Measurements from ENCODE around the gene ADAMTS3.
A peak's percentile ranks its signal among the peaks of the same experiment; 100 is the strongest.
"Not testable (repeated sequence)": the region's sequence is repeated elsewhere in the genome, so short reads cannot be mapped to it uniquely, and the experiment has no call there.

ADAMTS3 gene

GRCh38 chr4:72552447-72552846 lies 16.6 kb downstream of the ADAMTS3 start:
- DNase-seq: no peak

GRCh38 chr4:72546456-72546855 lies 22.6 kb downstream of the ADAMTS3 start:
- no peak for DNase-seq

GRCh38 chr4:72540694-72541093 lies 28.3 kb downstream of the ADAMTS3 start:
- DNase-seq: not testable (repeated sequence)

GRCh38 chr4:72538006-72538405 lies 31.0 kb downstream of the ADAMTS3 start:
- no peak for DNase-seq

- DNase-seq: no peak
Measured at GRCh38 chr4:72536443-72536842, 32.6 kb downstream of the ADAMTS3 start.

- no peak for DNase-seq
Measured at GRCh38 chr4:72531768-72532290, 37.2 kb downstream of the ADAMTS3 start.

- DNase-seq: no peak
Measured at GRCh38 chr4:72531322-72531721, 37.7 kb downstream of the ADAMTS3 start.

- no peak for DNase-seq
Measured at GRCh38 chr4:72529148-72529822, 39.7 kb downstream of the ADAMTS3 start.

- no peak for DNase-seq
Measured at GRCh38 chr4:72527038-72527646, 41.9 kb downstream of the ADAMTS3 start.

- DNase-seq: no peak
Measured at GRCh38 chr4:72525938-72526337, 43.1 kb downstream of the ADAMTS3 start.

- no peak for DNase-seq
Measured at GRCh38 chr4:72522440-72522839, 46.6 kb downstream of the ADAMTS3 start.

- no peak for DNase-seq
Measured at GRCh38 chr4:72513227-72513626, 55.8 kb downstream of the ADAMTS3 start.

- no peak for DNase-seq
Measured at GRCh38 chr4:72507860-72508419, 61.1 kb downstream of the ADAMTS3 start.

- DNase-seq: no peak
Measured at GRCh38 chr4:72507167-72507566, 61.9 kb downstream of the ADAMTS3 start.

GRCh38 chr4:72505314-72505744 lies 63.7 kb downstream of the ADAMTS3 start:
- DNase-seq: peak in 1 of 2 experiments; percentile 3

- no peak for DNase-seq
Measured at GRCh38 chr4:72500214-72500613, 68.8 kb downstream of the ADAMTS3 start.

- DNase-seq: peak in 1 of 2 experiments; percentile 0
Measured at GRCh38 chr4:72496119-72496518, 72.9 kb downstream of the ADAMTS3 start.

GRCh38 chr4:72494156-72494555 lies 74.9 kb downstream of the ADAMTS3 start:
- no peak for DNase-seq

GRCh38 chr4:72489267-72489666 lies 79.8 kb downstream of the ADAMTS3 start:
- no peak for DNase-seq

- DNase-seq: no peak
Measured at GRCh38 chr4:72486991-72487390, 82.0 kb downstream of the ADAMTS3 start.

- no peak for DNase-seq
Measured at GRCh38 chr4:72484981-72485380, 84.0 kb downstream of the ADAMTS3 start.

- DNase-seq: no peak
Measured at GRCh38 chr4:72473434-72473900, 95.6 kb downstream of the ADAMTS3 start.

- no peak for DNase-seq
Measured at GRCh38 chr4:72471816-72472215, 97.2 kb downstream of the ADAMTS3 start.

- peak in 1 of 2 experiments; percentile 1 for DNase-seq
Measured at GRCh38 chr4:72468904-72469502, 100.0 kb downstream of the ADAMTS3 start.
